GM21447 (cell line): ENCODE data around the gene PALB2.

Experiments used
- ATAC-seq: cut with Tn5 transposase; IDR thresholded peaks from one replicate; pipeline ENCODE4 v1.9.1; 2021; ENCODE audit not compliant: unreplicated experiment

Gene PALB2

GRCh38 chr16:23640931-23641765 is at the start of gene PALB2, which contains the start of gene DCTN5:
TSS of gene PALB2 (minus strand) at chr16:23641310. CDS start at chr16:23641157, 153 bp downstream.
TSS of gene DCTN5 (plus strand) at chr16:23641466. CDS start at chr16:23641543, 77 bp downstream.
- peak; percentile 96 for ATAC-seq

- ATAC-seq: no peak
Observed at GRCh38 chr16:23689442-23690187, 48.5 kb upstream of the PALB2 start.

GRCh38 chr16:23687034-23687808 is 46.1 kb upstream of the PALB2 start:
- no peak for ATAC-seq

- no peak for ATAC-seq
Observed at GRCh38 chr16:23683487-23683886, 42.4 kb upstream of the PALB2 start.

GRCh38 chr16:23682181-23682580 is 41.1 kb upstream of the PALB2 start:
- no peak for ATAC-seq

- no peak for ATAC-seq
Observed at GRCh38 chr16:23679986-23680336, 38.9 kb upstream of the PALB2 start.

- no peak for ATAC-seq
Observed at GRCh38 chr16:23679274-23679985, 38.3 kb upstream of the PALB2 start.

- ATAC-seq: peak; percentile 80
Observed at GRCh38 chr16:23678430-23679273, 37.5 kb upstream of the PALB2 start, which contains the start of gene PLK1. TSS of gene PLK1 (plus strand) at chr16:23678889. CDS start at chr16:23678933, 44 bp downstream.

GRCh38 chr16:23676924-23677480 is 35.9 kb upstream of the PALB2 start:
- ATAC-seq: no peak

- no peak for ATAC-seq
Observed at GRCh38 chr16:23673971-23674614, 33.0 kb upstream of the PALB2 start.

GRCh38 chr16:23670137-23670776 is 29.1 kb upstream of the PALB2 start:
- peak; percentile 97 for ATAC-seq

GRCh38 chr16:23668873-23669272 is 27.8 kb upstream of the PALB2 start:
- no peak for ATAC-seq

GRCh38 chr16:23668225-23668624 is 27.1 kb upstream of the PALB2 start:
- no peak for ATAC-seq

GRCh38 chr16:23667355-23667659 is 26.2 kb upstream of the PALB2 start:
- no peak for ATAC-seq

- no peak for ATAC-seq
Observed at GRCh38 chr16:23666571-23667354, 25.7 kb upstream of the PALB2 start.

- ATAC-seq: no peak
Observed at GRCh38 chr16:23663918-23664317, 22.8 kb upstream of the PALB2 start.

- ATAC-seq: peak; percentile 50
Observed at GRCh38 chr16:23651943-23652468, 10.9 kb upstream of the PALB2 start.
